B cell (primary cell): Measurements from ENCODE around the gene ADCY1. TPM values are rescaled to one million over a fixed set of nuclear protein-coding genes. Genes with fewer than 3 reads are reported as not detected.

Experiments
- ATAC-seq: fragments of 200-7000 bp; cut with Tn5 transposase; one replicate; pipeline ENCODE4 v1.10.0; 2021; ENCODE audit warnings: low read depth, mild to moderate bottlenecking, moderate number of reproducible peaks, moderate library complexity
- CTCF ChIA-PET: fragments of 350-600 bp; sonication (Branson Sonifier 250); formaldehyde crosslinking; loops from one replicate; lab custom pipeline; 2021; ENCODE audit warnings: antibody characterized with exemption, inconsistent platforms; lab: Charles Lee
- POLR2A ChIA-PET: fragments of 350-600 bp; sonication (Branson Sonifier 250); formaldehyde crosslinking; loops from one replicate; lab custom pipeline; 2021; ENCODE audit warnings: antibody characterized with exemption; lab: Charles Lee
- DNase-seq: peaks from one replicate; pipeline ENCODE4 v3.0.0; 2013
- H2AFZ ChIP-seq: 2 replicates; pipeline ENCODE4 v1.6.1; 2012; ENCODE audit warnings: mild to moderate bottlenecking, low read depth, low read length; ENCODE audit not compliant: insufficient read depth, poor library complexity, severe bottlenecking
- H3K27ac ChIP-seq, 2 donors: 1 replicate in 1 of 2; 2 replicates in 1 of 2; pipeline ENCODE4 v1.5.1; 2012 to 2013; ENCODE audit warnings: low read length in 2 of 2, mild to moderate bottlenecking in 2 of 2, moderate library complexity in 1 of 2
- H3K27me3 ChIP-seq, 4 experiments: fragments of 200-600 bp in 1 of 4; sonication (generic) in 1 of 4; replicated peaks in 1 of 4; 1 replicate in 2 of 4; 2 replicates in 2 of 4; pipeline versions ENCODE4 v1.6.1 to v1.7.0; 2013 to 2016; ENCODE audit warnings: low read length in 3 of 4, mild to moderate bottlenecking in 2 of 4, mixed read lengths in 1 of 4, moderate library complexity in 1 of 4; ENCODE audit not compliant: insufficient read depth in 4 of 4, control insufficient read depth in 3 of 4; ENCODE audit errors: control extremely low read depth in 1 of 4
- H3K36me3 ChIP-seq, 2 experiments: replicated peaks in 1 of 2; 1 replicate in 1 of 2; 2 replicates in 1 of 2; pipeline versions ENCODE4 v1.6.1 to v1.7.1; 2013; ENCODE audit warnings: low read length in 1 of 2; ENCODE audit not compliant: insufficient read depth in 2 of 2, control insufficient read depth in 1 of 2; ENCODE audit errors: control extremely low read depth in 1 of 2, extremely low read depth in 1 of 2
- H3K4me1 ChIP-seq, 2 donors: fragments of 200-600 bp in 1 of 2; sonication (generic) in 1 of 2; 1 replicate in 1 of 2; 2 replicates in 1 of 2; pipeline versions ENCODE4 v1.5.1 to v1.6.1; 2013 to 2017; ENCODE audit warnings: low read length in 2 of 2; ENCODE audit not compliant: control insufficient read depth in 2 of 2, insufficient read depth in 2 of 2
- H3K4me2 ChIP-seq: replicated peaks from 2 replicates; pipeline ENCODE3; 2012; ENCODE audit warnings: mild to moderate bottlenecking, low read depth, low read length; ENCODE audit not compliant: poor library complexity, severe bottlenecking
- H3K4me3 ChIP-seq, 5 experiments: fragments of 200-600 bp in 1 of 5; sonication (generic) in 1 of 5; 1 replicate in 3 of 5; 2 replicates in 2 of 5; pipeline versions ENCODE4 v1.5.1 to v1.7.0; 2011 to 2016; ENCODE audit warnings: low read length in 4 of 5, mild to moderate bottlenecking in 4 of 5, low read depth in 2 of 5, control low read depth in 1 of 5, moderate library complexity in 1 of 5; ENCODE audit not compliant: insufficient read depth in 1 of 5; ENCODE audit errors: control extremely low read depth in 1 of 5, extremely low read depth in 1 of 5
- H3K79me2 ChIP-seq: fragments of 200-600 bp; sonication (generic); one replicate; pipeline ENCODE4 v1.6.0; 2016; ENCODE audit warnings: low read length; ENCODE audit not compliant: control insufficient read depth, insufficient read depth
- H3K9ac ChIP-seq: fragments of 200-600 bp; sonication (generic); 2 replicates; pipeline ENCODE4 v1.6.1; 2017; ENCODE audit warnings: mild to moderate bottlenecking, low read length, moderate library complexity
- H3K9me3 ChIP-seq, 3 donors: one replicate each; pipeline versions ENCODE4 v1.6.1 to v1.7.1; 2013; ENCODE audit warnings: low read length in 2 of 3; ENCODE audit not compliant: control insufficient read depth in 2 of 3, insufficient read depth in 1 of 3; ENCODE audit errors: control extremely low read depth in 1 of 3
- H4K20me1 ChIP-seq: 2 replicates; pipeline ENCODE4 v1.6.0; 2012; ENCODE audit warnings: mild to moderate bottlenecking, low read length; ENCODE audit not compliant: insufficient read depth, control insufficient read depth, poor library complexity, severe bottlenecking
- H3K27ac Mint-ChIP-seq: one replicate; pipeline ENCODE4 v1.8.0; 2021; ENCODE audit warnings: mixed read lengths
- H3K27me3 Mint-ChIP-seq: one replicate; pipeline ENCODE4 v1.8.0; 2021; ENCODE audit warnings: mixed read lengths
- H3K4me1 Mint-ChIP-seq: one replicate; pipeline ENCODE4 v1.8.0; 2021; ENCODE audit warnings: mixed read lengths
- H3K4me3 Mint-ChIP-seq: one replicate; pipeline ENCODE4 v1.8.0; 2021; ENCODE audit warnings: mixed read lengths
- H3K9me3 Mint-ChIP-seq: one replicate; pipeline ENCODE4 v1.8.0; 2022; ENCODE audit warnings: mixed read lengths; ENCODE audit not compliant: insufficient read depth
- EZH2 ChIP-seq: IDR thresholded peaks from 2 replicates; pipeline ENCODE4 v1.6.1; 2012; ENCODE audit warnings: borderline replicate concordance, low read depth, mild to moderate bottlenecking, moderate library complexity, low read length; ENCODE audit not compliant: insufficient read depth, poor library complexity, severe bottlenecking
- WGBS: methylation state at CpG from one replicate; pipeline ENCODE4 v1.1.5; 2013; ENCODE audit warnings: missing lambda C conversion rate; ENCODE audit not compliant: insufficient coverage; 5-methylcytosine and 5-hydroxymethylcytosine counted together
- intact Hi-C: fragments of 100-400 bp; cut with micrococcal nuclease; formaldehyde crosslinking; loops from one replicate; pipeline ENCODE4 v1.10.0; 2022
- polyA plus RNA-seq: library from polyadenylated mRNA; depleted of rRNA; stranded (reverse); fragments of >200 nt; gene quantifications from 2 replicates; pipeline ENCODE4 v1.2.3, GENCODE V29; 2012
- total RNA-seq, 2 donors: library from RNA; stranded (reverse); fragments of 120-200 nt in 1 of 2; gene quantifications; 1 replicate in 1 of 2; 2 replicates in 1 of 2; pipeline versions ENCODE4 v1.2.3 to v1.2.4, GENCODE V29; 2013 to 2022
- TF ChIP-seq, protein P1 (sequence below): fragments of 200-600 bp; IDR thresholded peaks from one replicate; pipeline ENCODE4 v1.8.0; 2022; ENCODE audit warnings: antibody characterized with exemption, mild to moderate bottlenecking

ADCY1 gene
- total and polyA plus RNA-seq, 2 donors (not counting 1 experiment from before 2014, with no cell fraction given) = 0.05 to 0.12 TPM

- no peaks in the 10 kb centered on the region for H3K79me2 ChIP-seq
- H3K36me3 ChIP-seq = no peaks in the 10 kb centered on the region
- H3K27ac Mint-ChIP-seq = no peak overlapping the region
- ATAC-seq (no peak), DNase-seq (no peak)
- 94% methylated on average over 12 of the region's 13 CpGs for WGBS
- ChIA-PET POLR2A (no interaction called here), CTCF (no interaction called here)
- no peak overlapping the region for H3K9ac ChIP-seq
- no peak for TF ChIP-seq EZH2
- TF ChIP-seq, protein P1, sequence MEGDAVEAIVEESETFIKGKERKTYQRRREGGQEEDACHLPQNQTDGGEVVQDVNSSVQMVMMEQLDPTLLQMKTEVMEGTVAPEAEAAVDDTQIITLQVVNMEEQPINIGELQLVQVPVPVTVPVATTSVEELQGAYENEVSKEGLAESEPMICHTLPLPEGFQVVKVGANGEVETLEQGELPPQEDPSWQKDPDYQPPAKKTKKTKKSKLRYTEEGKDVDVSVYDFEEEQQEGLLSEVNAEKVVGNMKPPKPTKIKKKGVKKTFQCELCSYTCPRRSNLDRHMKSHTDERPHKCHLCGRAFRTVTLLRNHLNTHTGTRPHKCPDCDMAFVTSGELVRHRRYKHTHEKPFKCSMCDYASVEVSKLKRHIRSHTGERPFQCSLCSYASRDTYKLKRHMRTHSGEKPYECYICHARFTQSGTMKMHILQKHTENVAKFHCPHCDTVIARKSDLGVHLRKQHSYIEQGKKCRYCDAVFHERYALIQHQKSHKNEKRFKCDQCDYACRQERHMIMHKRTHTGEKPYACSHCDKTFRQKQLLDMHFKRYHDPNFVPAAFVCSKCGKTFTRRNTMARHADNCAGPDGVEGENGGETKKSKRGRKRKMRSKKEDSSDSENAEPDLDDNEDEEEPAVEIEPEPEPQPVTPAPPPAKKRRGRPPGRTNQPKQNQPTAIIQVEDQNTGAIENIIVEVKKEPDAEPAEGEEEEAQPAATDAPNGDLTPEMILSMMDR = no peak
- no peak overlapping the region for H3K4me3 ChIP-seq
- no peak overlapping the region for H2AFZ ChIP-seq
- peaks cover 0 to 4% (median 0%) of the 10 kb centered on the region in 4 experiments for H3K27me3 ChIP-seq
- intact Hi-C loops = no loop called here
- H3K4me1 Mint-ChIP-seq = no peaks in the 10 kb centered on the region
- no peak overlapping the region for H3K4me2 ChIP-seq
- no peak overlapping the region for H3K27ac ChIP-seq
- H3K4me1 ChIP-seq = no peaks in the 10 kb centered on the region
- H3K9me3 Mint-ChIP-seq = no peaks in the 10 kb centered on the region
- no peaks in the 10 kb centered on the region for H4K20me1 ChIP-seq
- no peaks in the 10 kb centered on the region for H3K27me3 Mint-ChIP-seq
- H3K4me3 Mint-ChIP-seq = no peak overlapping the region
- H3K9me3 ChIP-seq = no peaks in the 10 kb centered on the region
These were observed 74.0 kb downstream of the ADCY1 start for GRCh38 chr7:45647967-45648670.

GRCh38 chr7:45648671-45648995 is 74.5 kb downstream of the ADCY1 start:
- Histone ChIP-seq H2AFZ (no peak overlapping the region), H3K27me3 (peaks cover 0 to 4% (median 0%) of the 10 kb centered on the region in 4 experiments), H4K20me1 (no peaks in the 10 kb centered on the region), H3K4me2 (no peak overlapping the region), H3K79me2 (no peaks in the 10 kb centered on the region), H3K4me3 (no peak overlapping the region), H3K36me3 (no peaks in the 10 kb centered on the region), H3K9me3 (no peaks in the 10 kb centered on the region), H3K9ac (no peak overlapping the region), H3K4me1 (no peaks in the 10 kb centered on the region), H3K27ac (no peak overlapping the region)
- TF ChIP-seq, protein P1 = no peak
- TF ChIP-seq EZH2 = no peak
- no peaks in the 10 kb centered on the region for H3K27me3 Mint-ChIP-seq
- DNase-seq (no peak), ATAC-seq (no peak)
- WGBS = 95% methylated on average over 9 of the region's 10 CpGs
- ChIA-PET CTCF (no interaction called here), POLR2A (no interaction called here)
- H3K9me3 Mint-ChIP-seq = no peaks in the 10 kb centered on the region
- H3K27ac Mint-ChIP-seq = no peak overlapping the region
- no peaks in the 10 kb centered on the region for H3K4me1 Mint-ChIP-seq
- intact Hi-C loops = no loop called here
- H3K4me3 Mint-ChIP-seq = no peak overlapping the region
